MG63 (cell line): ENCODE measurements around the gene EPHA1. TPM values are rescaled to one million over a fixed set of nuclear protein-coding genes. Genes with fewer than 3 reads are reported as not detected.
"Not testable (repeated sequence)": the region's sequence is repeated elsewhere in the genome, so short reads cannot be mapped to it uniquely, and the experiment has no call there.

Experiments
- DNase-seq: peaks from one replicate; pipeline ENCODE4 v3.0.0-alpha.2; 2020
- H3K27me3 ChIP-seq: fragments of 250-450 bp; sonication (Bioruptor Pico); 2 replicates; pipeline ENCODE4 v1.5.1; 2020; ENCODE audit warnings: mild to moderate bottlenecking, moderate library complexity
- H3K36me3 ChIP-seq: fragments of 250-450 bp; sonication (Bioruptor Pico); 2 replicates; pipeline ENCODE4 v1.5.1; 2020; ENCODE audit warnings: mild to moderate bottlenecking, moderate library complexity
- H3K4me3 ChIP-seq: fragments of 250-450 bp; sonication (Bioruptor Pico); 2 replicates; pipeline ENCODE4 v1.5.1; 2020; ENCODE audit warnings: mild to moderate bottlenecking, moderate library complexity
- H3K9me3 ChIP-seq: fragments of 250-450 bp; sonication (Bioruptor Pico); 2 replicates; pipeline ENCODE4 v1.5.1; 2020; ENCODE audit warnings: mild to moderate bottlenecking, moderate library complexity
- total RNA-seq: library from RNA; depleted of rRNA; stranded (reverse); fragments of >200 nt; shearing (Covaris generic); gene quantifications from 2 replicates; pipeline ENCODE4 v1.2.3, GENCODE V29; 2014; ENCODE audit warnings: low replicate concordance

Gene EPHA1
- total RNA-seq, 1 experiment from 2014 or later: not detected

DNA sequence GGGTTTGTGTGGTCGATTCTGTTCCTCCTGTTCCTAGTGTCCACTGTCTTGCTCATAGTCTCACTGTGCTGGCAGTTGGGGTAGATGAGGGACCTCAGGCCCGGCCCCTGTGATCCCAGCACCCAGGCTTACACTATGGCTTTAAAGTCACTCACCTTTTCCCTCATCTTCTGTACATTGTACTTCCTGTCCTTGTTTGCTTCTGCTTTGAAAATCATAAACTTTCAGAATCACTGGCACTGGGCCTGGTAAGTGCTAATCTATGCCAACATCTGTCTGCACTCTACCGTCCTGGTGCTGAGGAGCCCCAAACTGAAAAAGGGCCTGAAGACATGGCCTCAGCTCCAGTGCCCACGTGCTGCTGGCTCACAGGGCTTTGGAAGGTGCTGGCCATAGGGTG is 28.9 kb upstream of the EPHA1 start:
- Histone ChIP-seq H3K4me3 (no peak overlapping the region), H3K9me3 (no peaks in the 10 kb centered on the region), H3K27me3 (no peaks in the 10 kb centered on the region), H3K36me3 (no peaks in the 10 kb centered on the region)
- no peak for DNase-seq

DNA sequence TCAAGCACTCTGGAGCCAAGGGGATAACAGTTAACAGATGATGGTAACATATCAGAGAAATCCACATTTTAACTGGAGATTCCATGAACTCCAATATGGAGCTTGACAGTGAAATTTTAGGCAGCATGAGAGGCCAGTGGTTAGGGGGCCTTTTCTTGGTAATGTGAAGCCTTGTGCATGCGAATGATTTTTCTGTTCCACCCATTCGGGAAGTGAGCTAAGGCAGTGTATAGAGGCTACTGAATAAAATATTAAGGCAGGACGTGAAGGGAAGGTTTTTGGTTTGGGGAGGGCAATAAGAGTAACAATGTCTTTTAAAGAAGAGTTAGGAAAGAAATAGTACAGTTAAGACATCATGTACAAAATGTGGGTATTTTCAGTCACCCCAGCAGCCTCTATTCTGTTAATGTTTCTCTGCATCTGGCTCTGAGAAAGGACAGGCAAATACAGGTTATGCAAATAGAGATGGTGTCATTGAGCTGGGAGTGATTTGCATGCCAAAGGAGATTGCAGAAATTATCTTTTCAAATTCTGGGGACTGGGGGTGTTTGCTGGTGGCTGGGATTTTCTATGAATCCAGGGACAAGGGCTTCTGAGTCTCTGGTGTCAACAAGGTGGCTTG is 27.8 kb upstream of the EPHA1 start:
- Histone ChIP-seq H3K9me3 (no peaks in the 10 kb centered on the region), H3K36me3 (no peaks in the 10 kb centered on the region), H3K27me3 (no peaks in the 10 kb centered on the region), H3K4me3 (no peak overlapping the region)
- no peak for DNase-seq

GRCh38 chr7:143435266-143435665 is 26.6 kb upstream of the EPHA1 start:
- Histone ChIP-seq H3K36me3 (no peaks in the 10 kb centered on the region), H3K4me3 (no peak overlapping the region), H3K27me3 (no peaks in the 10 kb centered on the region), H3K9me3 (no peaks in the 10 kb centered on the region)
- DNase-seq: no peak

- H3K36me3 ChIP-seq: no peaks in the 10 kb centered on the region
- no peaks in the 10 kb centered on the region for H3K9me3 ChIP-seq
- no peak overlapping the region for H3K4me3 ChIP-seq
- no peaks in the 10 kb centered on the region for H3K27me3 ChIP-seq
- peak; percentile 80 for DNase-seq
Measured at GRCh38 chr7:143434660-143435059, 26.0 kb upstream of the EPHA1 start.

- H3K4me3 ChIP-seq: no peak overlapping the region
- no peaks in the 10 kb centered on the region for H3K9me3 ChIP-seq
- no peak for DNase-seq
- no peaks in the 10 kb centered on the region for H3K27me3 ChIP-seq
- H3K36me3 ChIP-seq: no peaks in the 10 kb centered on the region
Measured at GRCh38 chr7:143433759-143434158, 25.1 kb upstream of the EPHA1 start.

DNA sequence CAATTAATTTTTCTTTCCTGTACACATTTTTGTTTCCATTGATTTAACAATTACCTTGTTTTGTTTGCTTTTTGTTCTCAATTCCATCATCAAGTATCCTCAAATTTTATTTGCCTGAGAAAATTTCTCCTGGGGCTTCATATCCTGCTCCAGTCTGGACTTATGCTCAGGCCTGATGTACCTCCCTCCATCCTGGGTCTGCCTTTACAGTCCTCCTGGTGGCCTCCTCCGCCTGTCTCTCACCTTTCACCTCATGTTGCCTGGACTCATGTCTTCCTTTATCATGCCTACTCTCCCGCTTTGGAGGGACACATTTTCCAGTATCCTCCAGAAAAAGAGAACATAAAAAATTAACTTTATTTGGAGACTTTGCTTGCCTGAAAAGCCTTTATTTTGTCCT is 22.5 kb upstream of the EPHA1 start:
- Histone ChIP-seq H3K36me3 (no peaks in the 10 kb centered on the region), H3K4me3 (no peak overlapping the region), H3K27me3 (no peaks in the 10 kb centered on the region), H3K9me3 (no peaks in the 10 kb centered on the region)
- no peak for DNase-seq

DNA sequence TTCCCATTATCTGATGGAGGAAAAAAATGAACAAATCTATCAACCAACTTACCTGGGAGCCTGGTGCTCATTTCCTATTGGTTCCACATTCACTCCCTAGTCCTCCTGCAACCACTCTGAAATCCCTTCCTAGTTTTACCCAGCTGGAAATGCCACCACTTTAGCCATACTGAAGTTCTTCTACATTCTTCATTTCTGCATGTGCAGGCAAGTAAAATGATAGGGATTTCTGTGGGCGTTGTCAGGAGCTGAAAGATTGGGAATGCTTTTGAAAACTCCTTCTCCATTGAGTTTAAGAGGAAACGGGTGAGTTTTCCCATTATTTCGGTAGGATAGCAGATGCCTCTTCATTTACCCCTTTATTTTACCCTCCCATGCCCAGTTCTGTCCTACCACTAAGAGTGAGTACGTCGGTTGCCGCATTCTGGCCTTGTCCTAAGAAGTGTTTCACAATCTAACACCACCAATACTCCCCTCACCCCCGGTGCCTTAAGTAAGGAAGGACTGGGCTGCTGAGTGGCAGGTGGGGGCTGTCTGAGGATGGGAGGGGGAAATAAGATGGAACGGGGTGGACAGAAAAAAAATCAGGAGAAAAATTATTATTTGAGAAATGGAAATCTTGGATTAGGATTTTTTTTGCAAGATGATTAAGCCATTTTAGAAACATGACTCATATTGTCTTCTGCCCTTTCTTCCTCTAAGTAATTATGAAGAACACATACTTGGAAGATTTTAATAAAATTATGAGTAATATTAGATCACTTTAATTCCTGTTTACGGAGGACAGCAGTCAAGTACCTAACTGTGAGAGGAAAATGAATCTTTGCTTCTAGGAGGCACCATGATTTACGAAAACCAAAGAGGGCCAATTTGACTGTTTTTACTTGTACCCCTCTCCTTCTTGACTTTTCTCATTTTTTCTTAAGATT is 21.4 kb upstream of the EPHA1 start:
- Histone ChIP-seq H3K4me3 (no peak overlapping the region), H3K27me3 (no peaks in the 10 kb centered on the region), H3K9me3 (no peaks in the 10 kb centered on the region), H3K36me3 (no peaks in the 10 kb centered on the region)
- DNase-seq: no peak

GRCh38 chr7:143426479-143427142 is 18.0 kb upstream of the EPHA1 start:
- Histone ChIP-seq H3K36me3 (no peaks in the 10 kb centered on the region), H3K27me3 (no peaks in the 10 kb centered on the region), H3K9me3 (no peaks in the 10 kb centered on the region), H3K4me3 (no peak overlapping the region)
- no peak for DNase-seq

DNA sequence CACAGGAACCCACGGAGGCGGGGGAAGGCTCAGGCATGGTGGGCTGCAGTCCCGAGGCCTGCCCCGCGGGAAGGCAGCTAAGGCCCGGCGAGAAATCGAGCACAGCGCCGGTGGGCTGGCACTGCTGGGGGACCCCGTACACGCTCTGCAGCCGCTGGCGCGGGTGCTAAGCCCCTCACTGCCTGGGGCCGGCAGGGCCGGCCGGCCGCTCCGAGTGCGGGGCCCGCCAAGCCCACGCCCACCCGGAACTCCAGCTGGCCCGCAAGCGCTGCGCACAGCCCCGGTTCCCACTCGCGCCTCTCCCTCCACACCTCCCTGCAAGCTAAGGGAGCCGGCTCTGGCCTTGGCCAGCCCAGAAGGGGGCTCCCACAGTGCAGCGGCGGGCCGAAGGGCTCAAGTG is 15.8 kb upstream of the EPHA1 start:
- not testable (repeated sequence) for H3K36me3 ChIP-seq, H3K4me3 ChIP-seq, DNase-seq, H3K9me3 ChIP-seq, H3K27me3 ChIP-seq

DNA sequence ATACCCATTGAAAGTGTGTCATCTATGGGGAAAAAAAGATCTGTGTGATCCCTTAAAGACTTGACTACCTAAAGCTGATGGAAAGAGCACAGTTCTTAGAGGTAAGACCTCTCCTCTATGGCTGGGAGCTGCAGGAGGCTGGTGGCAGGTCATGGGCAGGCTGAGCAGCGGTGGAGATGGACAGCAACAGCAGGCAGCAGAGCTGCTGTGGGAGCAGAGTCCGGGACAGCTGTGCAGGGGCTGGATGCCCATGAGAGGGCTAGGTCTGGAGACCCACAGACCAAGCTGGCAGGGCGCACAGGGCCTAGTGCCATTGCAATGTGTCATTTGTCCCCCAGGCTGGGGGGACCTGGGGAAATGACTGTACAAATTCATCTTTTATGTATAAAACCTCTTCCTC is 13.4 kb upstream of the EPHA1 start:
- H3K36me3 ChIP-seq: no peaks in the 10 kb centered on the region
- DNase-seq: no peak
- no peaks in the 10 kb centered on the region for H3K9me3 ChIP-seq
- no peak overlapping the region for H3K4me3 ChIP-seq
- H3K27me3 ChIP-seq: no peaks in the 10 kb centered on the region

DNA sequence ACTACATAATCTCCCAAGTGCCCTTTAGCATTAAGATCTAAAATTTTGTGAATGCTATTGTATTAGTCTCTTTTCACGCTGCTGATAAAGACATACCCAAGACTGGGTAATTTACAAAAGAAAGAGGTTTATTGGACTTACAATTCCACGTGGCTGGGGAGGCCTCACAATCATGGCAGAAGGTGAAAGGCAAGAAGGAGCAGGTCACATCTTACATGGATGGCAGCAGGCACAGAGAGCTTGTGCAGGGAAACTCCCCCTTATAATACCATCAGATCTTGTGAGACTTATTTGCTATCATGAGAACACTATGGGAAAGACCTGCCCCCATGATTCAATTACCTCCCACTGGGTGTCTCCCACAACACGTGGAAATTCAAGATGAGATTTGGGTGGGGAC is 12.0 kb upstream of the EPHA1 start:
- H3K27me3 ChIP-seq, H3K36me3 ChIP-seq, H3K9me3 ChIP-seq, H3K4me3 ChIP-seq, DNase-seq: not testable (repeated sequence)

DNA sequence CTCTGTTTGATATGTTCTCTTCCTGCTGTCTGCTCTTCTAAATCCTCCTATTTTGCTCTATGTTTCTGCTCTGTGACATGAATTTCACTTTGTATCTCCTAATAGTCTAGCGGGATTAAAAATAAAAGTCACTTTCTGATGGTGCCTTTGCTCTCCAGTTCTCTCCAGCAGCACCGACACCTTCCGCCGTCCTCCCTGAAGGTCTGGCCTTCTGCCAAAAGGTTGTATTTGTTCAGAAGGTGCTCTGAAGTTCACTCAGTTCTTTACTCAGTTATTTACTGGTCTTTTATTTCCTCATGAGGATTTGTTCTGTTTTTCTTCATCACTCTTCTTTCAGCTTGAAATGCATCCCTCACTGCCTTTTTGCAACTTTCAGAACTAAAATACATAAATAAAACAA is 11.2 kb upstream of the EPHA1 start:
- Histone ChIP-seq H3K4me3 (no peak overlapping the region), H3K9me3 (no peaks in the 10 kb centered on the region), H3K36me3 (no peaks in the 10 kb centered on the region), H3K27me3 (no peaks in the 10 kb centered on the region)
- no peak for DNase-seq

- H3K9me3 ChIP-seq: no peaks in the 10 kb centered on the region
- H3K4me3 ChIP-seq: no peak overlapping the region
- no peaks in the 10 kb centered on the region for H3K27me3 ChIP-seq
- no peaks in the 10 kb centered on the region for H3K36me3 ChIP-seq
- no peak for DNase-seq
Measured at GRCh38 chr7:143418681-143419458, 10.2 kb upstream of the EPHA1 start.

DNA sequence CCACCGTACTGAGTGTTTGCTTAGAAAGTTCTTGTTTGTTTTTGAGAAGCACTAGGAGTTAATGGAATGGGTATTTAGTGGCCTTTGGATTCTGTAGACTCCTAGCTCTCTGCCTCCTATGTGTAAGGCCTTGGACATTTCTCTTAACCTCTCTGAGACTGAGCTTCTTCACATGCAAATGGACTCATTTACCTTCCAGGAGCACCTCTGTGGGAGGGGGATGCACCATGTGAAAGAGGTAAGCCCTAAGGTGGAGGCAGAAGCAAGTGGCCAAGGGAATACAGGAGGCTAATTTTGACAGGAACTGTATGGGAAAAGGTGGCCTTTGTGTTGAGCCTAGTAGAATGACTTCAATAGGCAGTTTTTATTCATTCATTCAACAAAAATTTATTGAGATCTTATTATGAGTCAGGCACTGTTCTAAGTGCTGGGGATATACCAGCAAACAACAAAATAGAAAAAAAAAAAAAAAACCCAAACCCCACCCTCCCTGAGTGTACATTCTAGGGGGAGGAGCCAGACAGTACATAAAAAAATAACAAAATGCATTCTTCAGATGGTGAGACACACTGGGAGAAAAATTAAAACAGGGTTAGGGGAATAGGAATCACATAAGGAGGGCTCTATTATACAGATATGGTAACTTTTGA is 9.2 kb upstream of the EPHA1 start:
- H3K9me3 ChIP-seq: no peaks in the 10 kb centered on the region
- no peaks in the 10 kb centered on the region for H3K36me3 ChIP-seq
- H3K27me3 ChIP-seq: no peaks in the 10 kb centered on the region
- no peak overlapping the region for H3K4me3 ChIP-seq
- DNase-seq: no peak

- Histone ChIP-seq H3K9me3 (no peaks in the 10 kb centered on the region), H3K36me3 (no peaks in the 10 kb centered on the region), H3K4me3 (no peak overlapping the region), H3K27me3 (no peaks in the 10 kb centered on the region)
- no peak for DNase-seq
Measured at GRCh38 chr7:143416565-143417149, 8.0 kb upstream of the EPHA1 start.

DNA sequence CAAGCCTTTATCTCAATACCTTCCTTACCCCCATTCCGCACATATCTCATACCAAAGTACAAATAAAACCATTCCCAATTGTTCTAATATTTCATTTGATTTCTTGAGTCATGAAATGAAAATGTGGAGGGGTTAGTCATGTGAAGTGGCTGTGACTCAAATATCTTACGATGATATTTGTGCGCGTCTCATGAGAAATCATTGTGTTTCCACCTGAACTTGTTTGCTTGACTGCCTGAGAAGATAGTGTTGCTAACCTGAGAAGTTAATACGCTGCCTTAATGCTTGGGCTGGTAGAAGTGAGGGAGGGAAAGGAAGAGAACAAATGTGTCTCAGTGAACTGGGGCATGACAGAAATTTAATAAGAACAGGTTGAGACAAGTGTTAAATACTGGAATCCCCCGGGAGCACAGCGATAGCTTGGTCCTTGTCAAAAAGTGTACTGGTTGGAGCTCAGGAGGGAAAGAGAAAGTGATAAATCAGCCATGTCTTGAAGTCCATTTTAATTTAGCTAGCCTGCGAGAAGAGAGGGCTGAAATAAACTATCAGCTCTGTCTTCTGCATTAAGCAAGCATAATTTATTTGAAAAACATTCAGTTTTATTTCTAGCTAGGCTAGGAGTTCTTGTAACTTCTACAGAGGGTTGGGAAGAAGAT is 7.2 kb upstream of the EPHA1 start:
- no peaks in the 10 kb centered on the region for H3K9me3 ChIP-seq
- no peak overlapping the region for H3K4me3 ChIP-seq
- H3K36me3 ChIP-seq: no peaks in the 10 kb centered on the region
- no peaks in the 10 kb centered on the region for H3K27me3 ChIP-seq
- no peak for DNase-seq
